G401.6 (cell line): ENCODE data around the gene TEKT3.

ENCODE experiments used
- FAIRE-seq: peaks from 2 replicates; lab custom pipeline; 2012; peaks lifted over from hg19 to GRCh38; lab: Jason Lieb, UNC

The TEKT3 gene

DNA sequence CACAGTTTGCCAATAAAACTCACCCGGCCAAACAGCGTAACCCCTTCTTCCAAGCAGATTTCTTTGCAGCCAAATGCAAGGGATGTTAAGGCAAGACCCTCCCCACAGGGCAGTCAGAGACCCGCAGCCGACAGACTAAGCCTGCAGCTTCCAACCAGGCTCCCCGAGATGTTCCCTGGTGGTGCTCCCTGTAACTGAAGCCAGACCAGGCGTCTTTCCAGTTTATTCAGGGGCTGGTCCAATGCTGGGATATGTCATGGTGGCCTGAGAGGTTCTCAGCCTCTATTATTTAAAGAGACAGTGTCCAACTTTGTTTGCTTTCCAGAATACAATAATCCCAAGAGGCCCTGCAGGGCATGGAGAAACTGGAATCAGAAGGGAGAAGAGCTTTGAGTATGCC is 76.3 kb downstream of the TEKT3 start, which contains the start of gene PMP22:
Gene PMP22, minus strand, starts transcription at position 196 of the 400 bp plus-strand sequence. CDS start 4,599 bp downstream, outside the sequence.
- no peak for FAIRE-seq

DNA sequence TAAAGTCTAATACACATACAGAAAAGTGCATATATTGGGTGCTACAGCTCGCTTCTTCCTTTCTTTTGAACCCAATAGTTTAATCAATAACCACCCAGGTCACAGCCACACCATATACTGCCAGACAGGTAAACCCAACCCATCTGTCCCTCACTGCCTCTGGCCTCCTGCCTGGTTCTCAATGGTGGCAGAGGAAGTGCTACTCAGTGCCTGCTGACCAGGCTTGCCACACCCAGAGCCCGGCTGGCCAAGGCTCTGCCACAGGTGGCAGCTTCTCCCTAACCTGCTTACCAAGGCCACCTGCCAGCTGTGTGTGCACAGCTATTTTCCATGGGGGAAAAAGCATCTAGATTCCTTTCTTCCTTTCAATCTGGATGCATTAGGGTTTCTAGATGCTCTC is 76.9 kb downstream of the TEKT3 start:
- FAIRE-seq: no peak

DNA sequence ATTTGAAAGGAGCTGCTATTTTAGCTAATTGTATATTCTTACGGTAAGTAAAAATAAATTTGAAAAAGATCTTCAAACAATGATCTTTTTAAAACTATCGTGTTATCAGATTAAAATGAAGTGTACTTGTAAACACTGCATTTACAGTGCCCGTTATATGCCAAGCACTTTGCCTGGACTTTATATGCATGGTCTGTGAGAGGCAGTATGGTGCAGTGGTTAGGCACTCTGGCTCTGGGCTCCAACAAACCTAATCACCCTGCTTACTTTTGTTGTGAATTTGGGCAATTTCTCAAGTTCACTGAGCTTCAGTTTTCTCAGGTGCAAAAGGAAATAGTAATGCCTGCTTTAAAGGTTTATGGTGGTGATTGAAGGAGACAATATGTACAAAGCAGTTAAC is 77.7 kb downstream of the TEKT3 start:
- FAIRE-seq: no peak

DNA sequence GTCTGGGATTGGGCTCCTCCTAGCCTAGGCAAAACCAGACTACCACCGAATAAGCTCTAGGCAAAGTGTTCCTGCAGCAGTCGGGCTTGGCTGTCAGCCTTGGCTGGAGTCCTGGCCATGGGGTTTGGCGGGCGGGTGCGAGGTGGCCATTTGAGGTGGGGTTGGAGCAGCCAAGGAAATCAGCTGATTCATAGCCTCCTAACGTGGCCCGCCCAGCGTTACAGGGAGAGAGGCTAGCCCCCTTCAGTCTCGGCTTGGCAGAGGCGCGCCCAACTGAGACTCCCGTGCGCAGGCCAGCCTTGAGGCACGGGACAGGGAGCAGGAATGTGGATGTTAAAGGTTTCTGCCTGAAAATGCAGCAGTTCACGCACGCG is 78.2 kb downstream of the TEKT3 start:
- no peak for FAIRE-seq

DNA sequence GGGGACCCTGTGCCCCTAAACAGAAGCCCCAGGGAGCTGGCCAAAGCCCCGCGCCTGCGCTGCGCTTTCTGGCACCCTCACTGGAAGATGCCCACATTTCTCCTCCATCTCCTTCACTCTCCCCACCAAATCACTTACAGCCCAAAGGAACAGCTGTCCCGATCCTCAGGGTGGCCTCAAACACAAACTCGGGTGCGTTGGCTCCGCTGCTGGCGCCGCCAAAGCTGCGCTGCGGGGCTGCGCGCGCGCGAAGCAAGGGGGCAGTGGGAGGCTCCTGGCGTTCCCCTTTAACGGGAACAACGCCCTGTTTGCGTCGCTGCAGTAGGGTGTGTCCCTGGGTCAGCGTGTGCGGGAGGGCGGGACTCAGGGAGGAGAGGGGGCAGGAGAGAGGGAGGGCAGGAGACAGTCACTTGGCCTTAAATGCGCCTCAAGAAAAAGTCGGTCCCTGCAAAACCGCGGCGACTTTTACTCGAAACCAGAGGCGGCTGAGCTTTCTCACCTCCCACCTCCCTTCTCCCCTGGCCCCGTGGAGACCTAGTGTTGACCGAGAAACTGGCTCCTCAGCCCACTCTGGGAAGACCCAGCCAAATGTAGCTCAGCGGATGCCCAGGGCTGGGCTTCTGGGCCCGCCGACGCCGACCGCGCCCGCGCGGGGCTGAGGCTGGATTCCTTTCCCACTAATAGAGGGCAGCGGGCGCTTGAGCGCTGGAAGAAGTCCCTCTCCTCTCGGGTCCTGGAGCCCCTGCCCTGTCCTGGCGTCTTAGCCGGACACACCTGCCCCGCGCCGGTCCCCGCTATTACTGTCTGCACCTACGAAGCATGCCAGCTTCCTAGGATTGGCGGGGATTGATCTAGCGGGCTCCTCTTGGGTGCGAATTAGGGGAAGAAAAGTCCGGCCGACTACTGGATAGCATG is 78.8 kb downstream of the TEKT3 start:
- no peak for FAIRE-seq

DNA sequence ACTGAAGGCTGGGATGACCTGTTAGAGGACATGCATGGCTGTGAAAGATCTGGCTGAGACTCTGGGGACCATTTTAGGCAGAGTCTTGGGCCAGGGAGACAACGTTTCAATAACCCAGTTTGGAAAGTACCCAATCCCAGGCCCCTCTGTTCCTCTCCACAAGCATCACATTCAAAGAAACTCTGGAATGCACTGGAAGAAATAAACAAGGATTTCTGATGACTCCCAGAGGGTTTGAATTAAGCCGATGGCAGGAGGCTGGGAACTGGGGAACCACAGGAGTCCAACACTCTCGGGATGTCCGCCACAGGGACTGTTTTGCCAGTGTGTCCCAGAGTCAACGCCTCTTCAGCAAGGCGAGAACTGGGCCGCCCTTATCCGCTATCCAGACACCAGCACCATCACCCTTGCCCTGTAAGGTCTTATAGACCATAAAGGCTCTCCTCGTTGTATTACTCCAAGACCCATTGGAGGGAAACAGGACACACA is 79.6 kb downstream of the TEKT3 start:
- no peak for FAIRE-seq

DNA sequence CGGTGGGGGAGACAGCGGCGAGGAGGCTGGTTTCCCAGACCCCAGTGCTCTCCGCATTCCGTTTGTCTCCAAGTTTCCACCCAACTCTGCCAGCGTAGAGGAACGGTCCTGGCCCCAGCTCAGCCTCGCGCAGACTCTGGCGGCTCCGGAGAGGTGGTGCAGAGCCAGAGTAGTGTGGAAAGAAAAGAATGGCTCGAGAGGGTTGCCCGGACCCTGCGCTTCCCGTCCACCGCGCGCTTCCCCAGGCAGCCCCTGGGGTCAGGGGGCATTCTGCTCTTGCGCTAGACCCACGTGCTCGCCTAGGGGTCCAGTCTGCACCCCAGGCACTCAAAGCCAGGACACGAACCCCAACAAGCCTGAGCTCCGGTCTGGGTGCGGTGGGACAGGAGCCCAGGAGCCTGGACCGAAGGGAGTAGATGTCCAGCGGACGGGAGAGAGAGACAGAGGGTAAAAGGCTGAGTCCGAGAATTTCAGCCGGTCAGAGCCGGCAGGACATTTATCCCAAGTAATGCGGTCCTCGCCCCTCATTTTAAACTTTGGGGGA is 80.1 kb downstream of the TEKT3 start:
- FAIRE-seq: no peak

DNA sequence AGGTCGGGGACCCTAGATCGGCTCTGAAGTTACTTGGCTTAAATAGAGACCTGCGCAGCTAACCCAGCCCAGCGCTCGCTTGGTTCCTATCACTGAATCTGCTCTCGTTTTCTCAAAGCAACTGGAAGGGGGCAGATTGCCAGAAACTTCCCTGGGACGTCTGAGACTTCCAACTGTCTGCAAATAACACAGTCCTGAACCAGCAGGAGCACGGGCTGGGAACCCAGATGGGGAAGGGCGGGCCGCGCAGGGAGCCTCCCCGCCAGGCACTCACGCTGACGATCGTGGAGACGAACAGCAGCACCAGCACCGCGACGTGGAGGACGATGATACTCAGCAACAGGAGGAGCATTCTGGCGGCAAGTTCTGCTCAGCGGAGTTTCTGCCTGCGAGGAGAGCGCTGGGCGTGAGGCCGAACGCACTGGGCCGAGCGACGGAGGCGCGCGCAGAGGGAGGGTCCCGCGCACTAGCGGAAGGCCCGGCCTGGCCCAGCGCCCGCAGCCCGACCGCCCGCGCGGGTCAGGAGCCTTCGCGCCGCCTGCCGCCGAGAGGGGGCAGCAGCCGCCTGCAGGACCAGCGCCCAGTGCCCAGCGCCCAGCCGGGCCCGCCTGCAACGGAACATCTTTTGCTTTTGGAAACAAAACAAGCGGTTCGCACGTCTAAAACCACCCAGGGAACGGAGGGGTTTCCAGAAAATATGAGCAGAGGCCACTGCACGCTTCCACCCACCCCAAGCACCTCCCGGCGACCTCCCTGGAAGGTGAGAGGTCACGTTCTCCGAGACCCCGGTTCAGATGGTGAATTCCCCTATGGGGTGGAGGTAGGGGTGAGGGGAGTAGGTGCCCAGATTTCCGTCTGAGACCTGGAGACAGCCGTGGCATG is 80.8 kb downstream of the TEKT3 start:
- no peak for FAIRE-seq

DNA sequence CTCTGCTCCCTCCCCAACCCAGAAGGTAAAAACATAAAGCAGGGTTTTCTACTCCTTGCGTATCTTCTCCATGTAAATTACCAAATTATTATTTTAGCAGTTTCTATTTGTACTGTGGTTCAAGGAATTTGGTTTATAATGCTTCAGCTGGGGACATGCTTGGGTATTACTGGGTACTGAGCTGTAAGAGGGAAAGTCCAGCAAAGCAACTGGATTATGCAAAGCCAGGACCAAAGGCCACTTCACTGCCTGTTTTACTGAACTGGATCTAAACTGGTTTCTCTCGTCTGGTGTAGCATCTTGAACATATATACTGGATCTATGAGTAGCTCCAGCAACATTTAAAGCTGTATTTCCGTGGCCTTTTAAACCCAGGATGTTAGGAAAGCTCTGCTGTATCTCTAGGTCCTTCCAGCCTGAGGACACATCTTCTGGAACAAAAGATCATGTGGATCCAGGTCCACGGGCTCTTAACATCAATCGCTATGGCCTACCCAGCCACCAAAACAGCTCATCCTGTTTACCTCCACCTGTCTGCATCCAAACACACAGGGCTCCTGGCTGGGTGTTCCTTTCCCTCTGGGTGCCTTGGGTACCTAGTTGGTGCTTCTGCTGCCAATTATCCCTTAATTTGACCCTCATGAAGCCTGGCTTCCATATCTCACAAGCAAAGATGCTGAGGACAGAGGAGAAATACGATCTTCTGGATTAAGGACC is 83.4 kb downstream of the TEKT3 start:
- FAIRE-seq: no peak

DNA sequence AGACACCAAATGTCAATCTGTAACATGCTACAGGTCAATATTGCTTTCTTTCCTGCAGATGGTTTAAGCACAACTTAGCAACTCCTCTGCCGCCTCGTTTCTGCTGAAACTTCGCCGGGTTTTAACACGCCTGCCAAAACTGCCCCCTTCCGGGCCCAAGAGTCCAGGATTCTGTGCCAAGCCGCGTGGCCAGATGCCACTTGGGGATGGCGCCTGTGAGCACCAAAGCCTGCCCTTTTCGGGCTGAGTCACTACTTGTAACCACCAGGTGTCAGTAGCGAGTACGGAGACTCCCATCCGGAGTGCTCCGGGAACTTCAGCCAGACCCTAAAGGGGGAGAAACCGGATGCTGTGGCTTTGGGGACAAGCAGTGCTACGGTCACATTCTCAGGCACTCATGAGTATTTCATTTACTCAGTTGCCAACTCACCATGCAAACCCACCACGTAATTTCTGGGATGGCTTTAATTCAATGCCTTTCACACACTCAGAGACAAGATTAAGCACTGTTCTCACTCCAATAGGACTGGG is 84.1 kb downstream of the TEKT3 start:
- FAIRE-seq: no peak

DNA sequence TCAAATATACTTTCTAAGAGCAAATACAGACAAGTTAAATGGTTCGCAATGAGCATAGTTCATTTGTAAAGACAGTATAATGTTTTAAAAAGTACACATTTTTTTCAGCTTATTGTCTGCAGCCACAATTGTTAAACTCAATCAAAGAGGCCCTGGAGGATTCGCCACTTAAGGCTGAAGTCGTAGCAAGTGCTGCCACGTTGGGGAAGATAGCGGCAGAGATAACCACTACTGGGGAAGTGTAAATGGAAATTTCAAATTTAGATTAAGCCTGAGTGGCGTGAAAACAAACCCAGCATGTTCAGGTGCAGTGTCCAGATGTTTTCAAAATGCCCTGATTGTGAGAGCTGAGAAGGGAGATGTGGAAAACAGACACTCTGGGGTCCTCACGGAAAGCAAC is 84.7 kb downstream of the TEKT3 start:
- no peak for FAIRE-seq

DNA sequence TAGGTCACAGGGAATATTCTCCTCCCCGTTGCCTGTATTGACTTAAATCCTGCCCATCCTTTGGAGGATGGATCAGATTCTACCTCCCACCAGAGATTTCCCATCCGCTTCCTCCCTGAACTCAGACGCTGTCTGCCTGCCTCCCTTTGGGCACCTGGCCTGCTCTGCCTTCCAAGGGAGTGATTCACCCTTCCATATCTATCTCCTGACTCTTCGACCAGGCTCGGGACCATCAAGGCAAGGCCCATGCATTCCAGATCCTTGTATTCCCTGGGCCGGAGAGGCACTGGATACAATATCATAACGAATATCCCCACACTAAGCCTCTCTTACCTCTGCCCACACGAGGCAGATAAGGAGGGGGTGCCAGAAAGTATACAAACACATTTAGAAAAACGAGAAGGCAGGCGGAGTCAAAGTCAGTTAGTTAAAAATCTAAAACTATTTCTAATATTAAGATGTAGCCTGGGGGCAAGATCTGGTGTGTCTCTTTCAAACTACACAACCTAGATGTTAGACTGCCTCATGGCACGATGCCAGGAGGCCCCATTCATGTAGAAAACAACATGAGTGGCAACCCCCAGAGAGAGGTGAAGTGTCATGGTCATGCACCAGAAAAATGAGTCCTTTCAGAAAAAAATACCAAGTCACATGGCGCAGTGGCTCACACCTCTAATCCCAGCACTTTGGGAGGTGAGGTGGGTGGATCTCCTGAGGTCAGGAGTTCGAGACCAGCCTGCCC is 85.5 kb downstream of the TEKT3 start:
- no peak for FAIRE-seq
